ENCODE results near the gene RWDD3.

RWDD3 gene

GRCh38 chr1:95222629-95223028 lies 11.4 kb upstream of the RWDD3 start:
- H3K4me2 ChIP-seq (ENCODE audit: low read depth, low read length, poor library complexity, severe bottlenecking): no peak overlapping the region
- no peaks in the 10 kb centered on the region for H3K79me2 ChIP-seq (ENCODE audit: insufficient read depth, low read length)
- no peaks in the 10 kb centered on the region for H3F3A ChIP-seq (ENCODE audit: insufficient read depth)
- H3K4me3 ChIP-seq (ENCODE audit: insufficient read depth, low read length, poor library complexity, severe bottlenecking): no peak overlapping the region
- no peak overlapping the region for H3K27ac ChIP-seq (ENCODE audit: low read depth, low read length)
- no peaks in the 10 kb centered on the region for H4K20me1 ChIP-seq (ENCODE audit: low read depth, low read length)
- no peak for TF ChIP-seq EZH2phosphoT487 (conservative IDR thresholded peaks at IDR 0.05; ENCODE audit: low read length)
- TF ChIP-seq CTCF (IDR thresholded peaks at IDR 0.05; ENCODE audit: insufficient read depth, low read length, poor library complexity, severe bottlenecking): no peak
- H3K9ac ChIP-seq (ENCODE audit: low read length): no peak overlapping the region
- H3K9me2 ChIP-seq (replicated peaks; ENCODE audit: insufficient read depth, low read length): no peaks in the 10 kb centered on the region
- H3K27me3 ChIP-seq (ENCODE audit: low read length): no peaks in the 10 kb centered on the region
- H3K36me3 ChIP-seq (ENCODE audit: low read length): no peaks in the 10 kb centered on the region
- no peaks in the 10 kb centered on the region for H3K9me3 ChIP-seq (ENCODE audit: insufficient read depth, low read length)
- H2AFZ ChIP-seq (ENCODE audit: low read depth, low read length, severe bottlenecking): no peak overlapping the region

- H3K79me2 ChIP-seq (ENCODE audit: insufficient read depth, low read length): no peaks in the 10 kb centered on the region
- no peaks in the 10 kb centered on the region for H3K27me3 ChIP-seq (ENCODE audit: low read length)
- H3K4me2 ChIP-seq (ENCODE audit: low read depth, low read length, poor library complexity, severe bottlenecking): no peak overlapping the region
- no peaks in the 10 kb centered on the region for H3F3A ChIP-seq (ENCODE audit: insufficient read depth)
- H4K20me1 ChIP-seq (ENCODE audit: low read depth, low read length): no peaks in the 10 kb centered on the region
- no peaks in the 10 kb centered on the region for H3K9me2 ChIP-seq (replicated peaks; ENCODE audit: insufficient read depth, low read length)
- TF ChIP-seq CTCF (IDR thresholded peaks at IDR 0.05; ENCODE audit: insufficient read depth, low read length, poor library complexity, severe bottlenecking) (no peak), EZH2phosphoT487 (conservative IDR thresholded peaks at IDR 0.05; ENCODE audit: low read length) (no peak)
- no peak overlapping the region for H3K4me3 ChIP-seq (ENCODE audit: insufficient read depth, low read length, poor library complexity, severe bottlenecking)
- H3K36me3 ChIP-seq (ENCODE audit: low read length): no peaks in the 10 kb centered on the region
- no peak overlapping the region for H3K27ac ChIP-seq (ENCODE audit: low read depth, low read length)
- no peaks in the 10 kb centered on the region for H3K9me3 ChIP-seq (ENCODE audit: insufficient read depth, low read length)
- no peak overlapping the region for H3K9ac ChIP-seq (ENCODE audit: low read length)
- no peak overlapping the region for H2AFZ ChIP-seq (ENCODE audit: low read depth, low read length, severe bottlenecking)
Observed at GRCh38 chr1:95223110-95223509, 10.9 kb upstream of the RWDD3 start.

- no peaks in the 10 kb centered on the region for H3F3A ChIP-seq (ENCODE audit: insufficient read depth)
- H3K36me3 ChIP-seq (ENCODE audit: low read length): no peaks in the 10 kb centered on the region
- no peak overlapping the region for H3K9ac ChIP-seq (ENCODE audit: low read length)
- no peak for TF ChIP-seq CTCF (IDR thresholded peaks at IDR 0.05; ENCODE audit: insufficient read depth, low read length, poor library complexity, severe bottlenecking)
- no peaks in the 10 kb centered on the region for H4K20me1 ChIP-seq (ENCODE audit: low read depth, low read length)
- H3K79me2 ChIP-seq (ENCODE audit: insufficient read depth, low read length): no peaks in the 10 kb centered on the region
- H3K4me2 ChIP-seq (ENCODE audit: low read depth, low read length, poor library complexity, severe bottlenecking): no peak overlapping the region
- H3K27me3 ChIP-seq (ENCODE audit: low read length): no peaks in the 10 kb centered on the region
- no peak overlapping the region for H2AFZ ChIP-seq (ENCODE audit: low read depth, low read length, severe bottlenecking)
- no peaks in the 10 kb centered on the region for H3K9me2 ChIP-seq (replicated peaks; ENCODE audit: insufficient read depth, low read length)
- no peak overlapping the region for H3K27ac ChIP-seq (ENCODE audit: low read depth, low read length)
- no peak overlapping the region for H3K4me3 ChIP-seq (ENCODE audit: insufficient read depth, low read length, poor library complexity, severe bottlenecking)
- H3K9me3 ChIP-seq (ENCODE audit: insufficient read depth, low read length): no peaks in the 10 kb centered on the region
Observed at GRCh38 chr1:95226781-95227660, 7.0 kb upstream of the RWDD3 start.

Data from SU-DHL-6 (cell line).